Neural cell (in vitro differentiated cells): ENCODE results near the gene STARD10.

ENCODE experiments used
- EZH2 ChIP-seq: fragments of 200-600, 300-800 bp; shearing (Covaris generic), sonication (generic); IDR thresholded peaks from 2 replicates; pipeline ENCODE4 v1.6.1; 2014; ENCODE audit warnings: antibody characterized with exemption, low read length, borderline replicate concordance, mild to moderate bottlenecking; ENCODE audit not compliant: insufficient read depth, poor library complexity, severe bottlenecking
- REST ChIP-seq: IDR thresholded peaks from 2 replicates; pipeline ENCODE4 v1.6.1; 2012; ENCODE audit warnings: borderline replicate concordance

- TF ChIP-seq EZH2 (no peak), REST (no peak)
These were observed 72.2 kb downstream of the STARD10 start for GRCh38 chr11:72721689-72722049.
